Measurements from ENCODE around the gene MAP2K2. TPM values are rescaled to one million over a fixed set of nuclear protein-coding genes. Genes with fewer than 3 reads are reported as not detected.

Gene MAP2K2
- total and polyA plus RNA-seq, 2 donors (not counting 3 experiments of a cell fraction or from before 2014, with no cell fraction given): 126 to 171 TPM

- no TSS peak for BruUV-seq (replicated peaks)
- H3K9ac ChIP-seq (replicated peaks; ENCODE audit: extremely low read depth, insufficient read depth, low read length): no peak overlapping the region
- CTCF ChIA-PET: interaction anchor here (5.6 kb wide), 1 partner anchor 10 kb away, joined by 51 read pairs; no protein-coding TSS in a partner anchor
Measured at GRCh38 chr19:4149518-4150288, 25.8 kb upstream of the MAP2K2 start.

More at GRCh38 chr19:4149518-4150288, 25.8 kb upstream of the MAP2K2 start:
- no peak for DNase-seq (ENCODE audit: low read depth, low spot score)
- H3K9me3 ChIP-seq (replicated peaks; ENCODE audit: control insufficient read depth, insufficient read depth, low read length): no peaks in the 10 kb centered on the region
- no peaks in the 10 kb centered on the region for H3K36me3 ChIP-seq (ENCODE audit: control insufficient read depth in 2 of 2, extremely low read depth in 1 of 2, insufficient read depth in 2 of 2, low read length in 2 of 2)
- FAIRE-seq: no peak
- no peak overlapping the region for H3K4me2 ChIP-seq (ENCODE audit: insufficient read depth, low read length)
- intact Hi-C loops (cut with micrococcal nuclease): no loop called here
- POLR2A ChIA-PET: no interaction called here
- H3K27ac ChIP-seq (ENCODE audit: insufficient read depth, low read depth, low read length): no peak overlapping the region
- no peaks in the 10 kb centered on the region for H4K20me1 ChIP-seq (replicated peaks; ENCODE audit: control insufficient read depth, extremely low read depth, insufficient read depth, low read length)
- no peaks in the 10 kb centered on the region for H3K79me2 ChIP-seq (ENCODE audit: control insufficient read depth, insufficient read depth, low read length)
- H3K4me1 ChIP-seq (ENCODE audit: control insufficient read depth, extremely low read depth, insufficient read depth, low read length): peaks cover 5% of the 10 kb centered on the region
- TF ChIP-seq, protein P1, sequence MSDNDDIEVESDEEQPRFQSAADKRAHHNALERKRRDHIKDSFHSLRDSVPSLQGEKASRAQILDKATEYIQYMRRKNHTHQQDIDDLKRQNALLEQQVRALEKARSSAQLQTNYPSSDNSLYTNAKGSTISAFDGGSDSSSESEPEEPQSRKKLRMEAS (IDR thresholded peaks at IDR 0.05; ENCODE audit: insufficient read depth, insufficient read length): no peak
- TF ChIP-seq, protein P2, sequence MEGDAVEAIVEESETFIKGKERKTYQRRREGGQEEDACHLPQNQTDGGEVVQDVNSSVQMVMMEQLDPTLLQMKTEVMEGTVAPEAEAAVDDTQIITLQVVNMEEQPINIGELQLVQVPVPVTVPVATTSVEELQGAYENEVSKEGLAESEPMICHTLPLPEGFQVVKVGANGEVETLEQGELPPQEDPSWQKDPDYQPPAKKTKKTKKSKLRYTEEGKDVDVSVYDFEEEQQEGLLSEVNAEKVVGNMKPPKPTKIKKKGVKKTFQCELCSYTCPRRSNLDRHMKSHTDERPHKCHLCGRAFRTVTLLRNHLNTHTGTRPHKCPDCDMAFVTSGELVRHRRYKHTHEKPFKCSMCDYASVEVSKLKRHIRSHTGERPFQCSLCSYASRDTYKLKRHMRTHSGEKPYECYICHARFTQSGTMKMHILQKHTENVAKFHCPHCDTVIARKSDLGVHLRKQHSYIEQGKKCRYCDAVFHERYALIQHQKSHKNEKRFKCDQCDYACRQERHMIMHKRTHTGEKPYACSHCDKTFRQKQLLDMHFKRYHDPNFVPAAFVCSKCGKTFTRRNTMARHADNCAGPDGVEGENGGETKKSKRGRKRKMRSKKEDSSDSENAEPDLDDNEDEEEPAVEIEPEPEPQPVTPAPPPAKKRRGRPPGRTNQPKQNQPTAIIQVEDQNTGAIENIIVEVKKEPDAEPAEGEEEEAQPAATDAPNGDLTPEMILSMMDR (IDR thresholded peaks at IDR 0.05; ENCODE audit: extremely low read depth in 1 of 2, insufficient read depth in 1 of 2, low read depth in 1 of 2, low read length in 2 of 2): no peak
- no peak for TF ChIP-seq MYC (IDR thresholded peaks at IDR 0.05; ENCODE audit: low read depth, low read length)
- no peak for TF ChIP-seq JUN (IDR thresholded peaks at IDR 0.05; ENCODE audit: borderline replicate concordance, insufficient read depth, insufficient read length, low read depth)
- TF ChIP-seq FOS (IDR thresholded peaks at IDR 0.05; ENCODE audit: borderline replicate concordance, insufficient read depth, low read length): no peak
- TF ChIP-seq EZH2 (IDR thresholded peaks at IDR 0.05; ENCODE audit: borderline replicate concordance, low read depth, low read length, severe bottlenecking): no peak
- TF ChIP-seq GATA2 (IDR thresholded peaks at IDR 0.05; ENCODE audit: insufficient read depth, insufficient read length, low read depth, low read length): no peak
- no peak for TF ChIP-seq POLR2AphosphoS5 (IDR thresholded peaks at IDR 0.05; ENCODE audit: insufficient read depth, low read depth, low read length)
- no peak for TF ChIP-seq POLR2A (IDR thresholded peaks at IDR 0.05; ENCODE audit: low read depth, low read length)
- H3K4me3 ChIP-seq (replicated peaks in 1 of 3; ENCODE audit: insufficient read depth in 1 of 3, low read depth in 1 of 3, low read length in 3 of 3): no peak overlapping the region
- H2AFZ ChIP-seq (ENCODE audit: low read depth, low read length): no peak overlapping the region
- no peaks in the 10 kb centered on the region for H3K9me1 ChIP-seq (replicated peaks; ENCODE audit: control insufficient read depth, extremely low read depth, insufficient read depth, low read length)
- H3K27me3 ChIP-seq (ENCODE audit: control insufficient read depth in 2 of 2, insufficient read depth in 2 of 2, low read length in 2 of 2): no peaks in the 10 kb centered on the region
- dilution Hi-C loops (cut with MboI; ENCODE audit: extremely low pct_ligation_motif_present, low sequenced_read_pairs): no loop called here

Measured in endothelial cell of umbilical vein (primary cell).